Stimulated activated CD8-positive, alpha-beta memory T cell treated with anti-CD3 and anti-CD28 coated beads, Interleukin-7, amount 100 ng/mL, for 1 hour (primary cell): ENCODE data around the gene DDIAS.
"Not testable (repeated sequence)": the region's sequence is repeated elsewhere in the genome, so short reads cannot be mapped to it uniquely, and the experiment has no call there.

ENCODE experiments used
- DNase-seq, 2 donors: peaks; one replicate each; pipeline ENCODE4 v3.0.0-alpha.2; 2020; ENCODE audit warnings: low read depth in 2 of 2

Gene DDIAS, protein sequence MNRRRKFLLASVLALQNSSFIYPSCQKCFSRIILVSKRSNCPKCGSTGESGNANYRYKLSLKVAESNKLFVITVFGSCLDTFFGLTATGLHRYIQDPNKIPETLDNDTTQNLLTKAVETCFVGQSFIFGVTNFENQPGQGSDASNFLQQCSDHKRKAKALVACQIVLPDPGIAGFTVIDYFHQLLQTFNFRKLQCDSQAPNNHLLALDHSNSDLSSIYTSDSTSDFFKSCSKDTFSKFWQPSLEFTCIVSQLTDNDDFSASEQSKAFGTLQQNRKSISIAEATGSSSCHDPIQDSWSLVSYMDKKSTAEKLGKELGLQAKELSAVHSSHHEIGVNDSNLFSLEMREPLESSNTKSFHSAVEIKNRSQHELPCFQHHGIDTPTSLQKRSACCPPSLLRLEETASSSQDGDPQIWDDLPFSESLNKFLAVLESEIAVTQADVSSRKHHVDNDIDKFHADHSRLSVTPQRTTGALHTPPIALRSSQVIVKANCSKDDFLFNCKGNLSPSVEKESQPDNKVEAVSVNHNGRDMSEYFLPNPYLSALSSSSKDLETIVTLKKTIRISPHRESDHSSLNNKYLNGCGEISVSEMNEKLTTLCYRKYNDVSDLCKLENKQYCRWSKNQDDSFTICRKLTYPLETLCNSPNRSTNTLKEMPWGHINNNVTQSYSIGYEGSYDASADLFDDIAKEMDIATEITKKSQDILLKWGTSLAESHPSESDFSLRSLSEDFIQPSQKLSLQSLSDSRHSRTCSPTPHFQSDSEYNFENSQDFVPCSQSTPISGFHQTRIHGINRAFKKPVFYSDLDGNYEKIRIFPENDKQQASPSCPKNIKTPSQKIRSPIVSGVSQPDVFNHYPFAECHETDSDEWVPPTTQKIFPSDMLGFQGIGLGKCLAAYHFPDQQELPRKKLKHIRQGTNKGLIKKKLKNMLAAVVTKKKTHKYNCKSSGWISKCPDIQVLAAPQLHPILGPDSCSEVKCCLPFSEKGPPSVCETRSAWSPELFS

DNA sequence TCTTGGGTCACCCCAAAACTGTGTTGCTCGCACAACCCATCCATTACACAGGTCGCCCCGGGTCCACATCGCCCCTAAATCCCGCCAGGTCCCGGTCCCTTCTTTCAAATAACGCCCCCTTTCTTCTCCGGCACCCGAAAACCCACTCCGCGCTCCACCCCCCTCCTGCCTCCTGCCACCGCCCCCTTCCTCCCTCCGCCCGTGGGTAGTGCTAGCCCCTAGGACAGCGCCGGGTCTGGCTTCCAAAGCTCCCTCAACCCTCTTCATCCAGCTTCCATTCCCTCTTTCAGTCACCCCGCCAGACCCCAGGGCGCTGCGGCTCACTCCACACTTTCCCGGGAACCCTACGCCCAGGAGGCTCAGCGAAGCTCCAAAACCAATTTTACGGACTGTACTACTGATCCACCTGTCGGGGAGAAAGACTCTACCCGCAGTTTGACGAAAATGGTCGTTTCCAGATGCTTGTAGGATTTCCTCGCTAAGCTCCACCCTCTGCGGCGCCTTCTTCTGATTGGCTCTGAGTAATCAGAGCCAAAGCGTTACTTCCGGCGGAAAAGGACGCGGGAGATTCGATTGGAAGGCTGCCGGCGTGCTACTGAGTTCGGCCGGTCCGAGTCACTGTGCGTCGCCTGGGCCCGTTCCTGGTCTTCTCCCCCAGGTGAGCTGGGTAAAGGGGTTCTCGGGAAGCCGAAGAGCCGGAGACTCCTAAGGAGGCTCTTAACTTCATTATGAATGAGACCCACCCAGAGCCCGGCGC lies at the start of gene DDIAS:
DDIAS (plus strand) TSS at position 572 of the 757 bp plus-strand sequence. CDS start 13,003 bp downstream, outside the sequence.
- DNase-seq, result peak; percentile 81 to 87

DNA sequence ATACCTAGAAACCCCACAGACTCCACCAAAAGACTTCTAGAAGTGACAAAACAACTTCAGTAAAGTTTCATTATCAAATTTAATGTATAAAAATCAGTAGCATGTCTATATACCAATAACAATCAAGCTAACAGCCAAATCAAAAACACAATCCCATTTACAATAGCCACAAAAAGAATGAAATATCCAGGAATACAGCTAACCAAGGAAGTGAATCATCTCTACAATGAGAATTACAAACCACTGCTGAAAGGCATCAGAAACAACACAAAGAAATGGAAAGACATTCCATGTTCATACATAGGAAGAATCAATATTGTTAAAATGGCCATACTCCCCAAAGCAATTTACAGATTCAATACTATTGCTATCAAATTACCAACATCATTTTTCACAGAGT lies 47.3 kb upstream of the DDIAS start:
- DNase-seq, result no peak

DNA sequence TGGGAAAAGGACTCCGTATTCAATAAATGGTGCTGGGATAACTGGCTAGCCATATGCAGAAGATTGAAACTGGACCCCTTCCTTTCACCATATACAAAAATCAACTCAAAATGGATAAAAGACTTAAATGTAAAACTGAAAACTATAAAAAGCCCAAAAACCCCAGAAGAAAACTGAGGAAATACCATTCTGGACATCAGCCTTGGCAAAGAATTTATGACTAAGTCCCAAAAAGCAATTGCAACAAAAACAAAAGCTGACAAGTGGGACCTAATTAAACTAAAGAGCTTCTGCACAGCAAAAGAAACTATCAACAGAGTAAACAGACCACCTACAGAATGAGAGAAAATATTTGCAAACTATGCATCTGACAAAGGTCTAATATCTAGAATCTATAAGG lies 46.6 kb upstream of the DDIAS start:
- DNase-seq, result not testable (repeated sequence)

DNA sequence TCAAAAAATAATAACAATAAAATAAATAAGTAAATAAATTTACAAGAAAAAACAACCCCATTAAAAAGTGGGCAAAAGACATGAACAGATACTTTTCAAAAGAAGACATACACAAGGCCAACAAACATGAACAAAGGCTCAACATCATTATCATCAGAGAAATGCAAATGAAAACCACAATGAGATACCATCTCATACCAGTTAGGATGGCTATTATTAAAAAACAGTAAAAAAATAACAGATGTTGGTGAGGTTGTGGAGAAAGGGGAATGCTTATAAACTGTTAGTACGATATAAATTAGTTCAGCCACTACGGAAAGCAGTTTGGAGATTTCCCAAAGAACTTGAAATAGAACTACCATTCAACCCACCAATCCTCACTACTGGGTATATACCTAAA lies 45.9 kb upstream of the DDIAS start:
- DNase-seq, result no peak

DNA sequence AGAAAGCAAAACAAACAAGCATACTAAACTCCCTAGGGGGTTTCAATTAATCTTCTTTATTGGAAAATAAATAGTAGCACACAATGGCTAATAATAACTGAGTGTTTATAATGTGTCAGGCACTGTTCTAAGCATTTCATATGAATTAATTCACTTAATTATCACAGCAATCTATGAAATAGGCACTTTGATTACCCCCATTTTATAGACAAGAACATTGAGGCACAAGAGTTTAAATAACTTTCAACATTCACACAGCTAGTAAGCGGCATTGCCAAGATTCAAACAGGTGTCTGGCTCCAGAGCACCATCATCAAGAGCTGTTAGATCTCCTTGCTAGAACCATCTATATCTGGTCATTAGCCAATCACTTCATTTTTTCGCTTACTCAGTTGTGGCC lies 44.4 kb upstream of the DDIAS start:
- DNase-seq, result no peak

DNA sequence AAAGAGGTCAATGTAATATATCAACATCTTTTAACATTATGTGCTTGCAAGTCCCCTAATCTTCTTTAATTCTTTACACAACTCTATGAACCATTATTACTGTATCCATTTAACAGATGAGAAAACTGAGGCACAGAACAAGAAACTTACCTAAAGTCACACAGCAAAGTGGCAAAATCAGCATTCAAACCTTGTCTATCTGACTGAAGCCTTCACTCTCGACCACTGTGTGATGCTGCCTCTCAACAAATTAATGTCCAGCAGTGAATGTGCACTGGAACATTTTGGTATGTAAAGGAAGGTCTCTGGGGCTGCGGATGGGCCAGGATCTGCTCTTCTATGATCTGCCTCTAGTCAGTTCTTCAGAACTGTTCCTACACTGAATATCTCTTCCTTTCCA lies 43.4 kb upstream of the DDIAS start:
- no peak for DNase-seq

DNA sequence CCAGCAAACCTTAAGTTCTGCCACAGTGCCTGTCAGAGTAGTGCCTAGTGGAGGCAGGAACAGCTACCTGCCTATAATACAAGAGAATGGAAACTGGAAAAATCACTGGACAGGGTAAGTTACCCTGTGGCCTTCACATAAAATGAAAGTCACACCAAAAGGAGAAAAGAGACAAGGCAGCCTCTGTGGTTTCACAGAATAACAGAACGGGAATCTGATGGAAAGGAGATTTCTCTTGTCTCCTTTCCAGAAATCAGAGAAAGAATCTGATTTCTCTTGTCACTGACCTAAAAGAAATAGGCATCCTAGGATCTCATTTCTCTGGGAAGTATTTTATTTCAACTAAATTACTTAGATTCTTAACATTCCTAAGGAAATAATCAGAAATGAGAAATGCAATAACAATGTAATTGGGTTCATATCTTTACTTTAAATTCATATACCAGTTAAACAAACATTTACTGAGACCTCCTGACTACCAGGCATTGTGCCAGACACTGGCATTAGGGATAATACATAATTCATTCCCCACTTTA lies 42.9 kb upstream of the DDIAS start:
- DNase-seq, result no peak

DNA sequence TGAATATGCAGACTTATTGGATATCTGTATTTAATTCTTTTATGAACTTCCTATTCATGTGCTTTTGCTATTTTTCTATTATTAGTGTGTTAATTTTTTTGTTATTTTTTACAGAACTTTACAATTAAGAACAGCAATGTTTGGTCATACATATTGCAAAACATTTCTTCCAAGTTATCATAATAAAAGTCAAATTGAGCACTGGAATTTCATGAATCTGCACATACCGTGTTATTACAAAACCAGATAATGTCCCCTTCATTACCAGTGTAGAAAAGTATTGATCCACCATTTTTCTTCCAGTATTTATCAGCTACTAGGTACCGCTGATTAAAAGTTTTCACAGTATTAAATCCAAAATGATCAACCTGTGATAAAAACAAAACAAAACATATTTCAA lies 41.8 kb upstream of the DDIAS start:
- no peak for DNase-seq

DNA sequence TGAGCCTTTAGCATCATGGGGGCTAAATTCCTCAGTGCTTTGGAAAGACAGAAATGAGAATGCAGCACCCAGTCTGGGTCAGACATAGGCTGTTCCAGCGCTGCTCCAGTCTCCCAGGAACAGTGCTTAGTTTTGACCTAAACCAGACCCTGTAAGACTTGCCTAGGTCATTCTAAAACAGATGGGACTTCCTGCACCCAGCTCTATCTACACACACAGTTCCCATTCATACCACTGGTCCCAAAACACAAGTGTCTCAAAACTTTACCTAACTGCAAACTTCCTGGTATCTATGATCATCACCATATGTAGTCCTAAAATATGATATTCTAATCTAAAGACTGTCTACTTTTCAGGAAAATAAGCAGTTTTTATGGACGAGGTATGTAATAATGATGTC lies 39.2 kb upstream of the DDIAS start:
- DNase-seq, result no peak

DNA sequence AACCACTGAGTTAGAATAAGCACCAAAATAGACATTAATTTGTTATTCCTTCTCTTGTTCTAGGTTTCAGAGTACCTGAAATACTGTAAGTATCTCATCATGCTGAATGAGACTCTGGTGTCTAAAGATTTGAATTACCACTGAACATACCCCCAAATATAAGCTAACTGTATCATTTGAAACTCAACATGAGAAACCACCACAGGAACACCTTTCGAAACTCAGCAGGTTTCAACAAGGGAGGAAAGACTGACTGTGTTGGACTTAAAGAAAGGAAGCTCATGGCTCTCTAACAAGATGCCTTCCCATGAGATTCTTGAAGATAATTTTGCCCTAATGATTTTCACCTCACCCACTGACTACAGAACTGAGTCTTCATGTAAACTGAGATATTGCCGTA lies 38.3 kb upstream of the DDIAS start:
- no peak for DNase-seq

DNA sequence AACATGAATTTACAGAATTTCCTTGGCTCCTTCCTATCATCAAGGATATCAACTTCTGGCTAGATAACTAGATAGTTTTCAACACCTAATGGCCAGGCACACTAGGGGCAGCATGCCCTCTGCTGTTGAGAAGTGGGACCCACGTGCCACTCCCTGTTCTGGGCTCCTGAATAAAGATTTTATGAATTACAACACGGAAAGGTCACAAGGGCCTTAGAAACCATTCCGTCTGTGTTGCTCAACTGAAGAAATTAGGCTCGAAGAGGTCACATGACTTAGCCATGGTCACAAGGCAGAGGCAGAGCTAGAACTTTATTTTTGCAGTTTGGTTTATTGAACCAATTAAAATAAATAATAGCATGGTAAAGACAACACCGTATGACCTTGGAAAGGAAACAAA lies 37.3 kb upstream of the DDIAS start:
- DNase-seq, result no peak

DNA sequence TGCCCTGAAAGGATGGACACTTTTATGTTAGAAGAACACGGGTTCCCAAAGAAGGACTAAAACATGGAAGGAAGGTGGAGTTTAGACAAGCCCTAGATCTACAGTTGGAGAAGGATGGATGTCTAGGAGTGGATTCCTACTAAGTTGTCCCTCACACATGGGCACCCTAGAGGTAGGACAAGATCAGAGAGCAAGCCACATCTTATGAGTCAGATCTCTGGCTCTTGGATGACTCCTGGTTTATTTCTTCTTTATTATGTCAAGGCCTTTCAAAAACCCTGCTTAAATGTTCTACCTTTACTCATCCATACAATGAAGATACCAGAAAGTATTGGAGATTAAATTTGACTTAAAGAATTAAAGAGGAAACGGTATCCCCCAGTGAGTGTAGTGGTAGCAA lies 35.7 kb upstream of the DDIAS start:
- DNase-seq, result no peak

DNA sequence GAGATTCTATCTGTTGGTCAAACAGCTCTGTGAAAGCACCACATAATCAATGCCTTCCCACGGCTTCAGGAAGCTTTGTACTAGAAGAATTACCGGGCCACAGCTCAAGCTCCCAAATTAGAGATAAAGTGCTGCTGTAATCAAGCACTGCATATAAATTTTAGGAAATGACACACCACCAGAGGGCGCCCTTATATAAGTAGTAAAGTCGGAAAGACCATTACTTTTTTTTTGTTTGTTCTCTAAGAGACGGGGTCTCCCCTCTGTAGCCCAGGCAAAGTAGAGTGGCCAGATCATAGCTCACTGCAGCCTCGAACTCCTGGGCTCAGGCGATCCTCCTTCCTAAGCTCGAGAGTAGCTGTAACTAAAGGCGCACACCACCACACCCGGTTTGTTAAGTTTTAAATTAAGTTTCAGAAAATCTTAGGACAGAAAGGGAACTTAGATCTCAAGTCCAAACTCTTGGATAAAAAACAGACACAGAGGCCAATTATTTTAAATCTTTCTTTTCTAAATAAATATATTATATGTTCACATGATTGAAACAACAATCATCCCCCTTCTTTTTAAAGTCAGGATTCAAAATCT lies 33.9 kb upstream of the DDIAS start:
- DNase-seq, result peak; percentile 29 to 61

DNA sequence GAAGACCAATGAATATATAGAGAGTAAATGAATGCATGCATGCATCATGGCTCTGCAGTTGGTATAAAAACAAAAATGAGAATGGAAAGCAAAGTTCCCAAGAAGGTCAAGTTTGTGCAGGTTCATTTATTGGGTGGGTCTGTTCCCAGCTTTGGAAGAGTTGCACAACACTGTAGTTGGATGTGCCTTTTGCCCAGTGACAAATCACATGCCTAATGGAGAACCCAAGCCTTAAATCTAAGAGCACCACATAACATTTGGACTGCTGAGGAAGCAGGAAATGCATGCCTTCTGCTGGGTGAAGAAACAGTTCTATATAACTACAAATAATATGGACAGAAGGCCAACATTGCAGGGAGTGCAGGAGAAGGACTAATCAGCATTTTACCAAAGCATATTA lies 31.9 kb upstream of the DDIAS start:
- no peak for DNase-seq

DNA sequence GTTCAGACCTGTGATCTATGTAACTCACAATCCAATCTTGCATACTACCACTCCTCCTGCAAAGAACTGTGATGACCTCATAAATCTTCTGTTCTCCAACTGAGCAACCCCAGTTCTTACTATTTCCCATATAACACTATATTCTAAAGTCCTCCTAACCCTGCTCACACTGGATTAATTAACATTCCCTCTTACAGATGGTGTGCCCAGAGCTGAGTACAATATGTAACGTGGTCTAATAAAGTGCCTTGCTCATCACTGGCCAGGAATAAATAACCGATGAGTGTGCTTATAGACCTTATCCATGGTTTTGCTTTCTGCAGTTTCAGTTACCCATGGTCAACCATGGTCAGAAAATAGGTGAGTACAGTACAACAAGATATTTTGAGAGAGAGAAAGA lies 29.9 kb upstream of the DDIAS start:
- no peak for DNase-seq

DNA sequence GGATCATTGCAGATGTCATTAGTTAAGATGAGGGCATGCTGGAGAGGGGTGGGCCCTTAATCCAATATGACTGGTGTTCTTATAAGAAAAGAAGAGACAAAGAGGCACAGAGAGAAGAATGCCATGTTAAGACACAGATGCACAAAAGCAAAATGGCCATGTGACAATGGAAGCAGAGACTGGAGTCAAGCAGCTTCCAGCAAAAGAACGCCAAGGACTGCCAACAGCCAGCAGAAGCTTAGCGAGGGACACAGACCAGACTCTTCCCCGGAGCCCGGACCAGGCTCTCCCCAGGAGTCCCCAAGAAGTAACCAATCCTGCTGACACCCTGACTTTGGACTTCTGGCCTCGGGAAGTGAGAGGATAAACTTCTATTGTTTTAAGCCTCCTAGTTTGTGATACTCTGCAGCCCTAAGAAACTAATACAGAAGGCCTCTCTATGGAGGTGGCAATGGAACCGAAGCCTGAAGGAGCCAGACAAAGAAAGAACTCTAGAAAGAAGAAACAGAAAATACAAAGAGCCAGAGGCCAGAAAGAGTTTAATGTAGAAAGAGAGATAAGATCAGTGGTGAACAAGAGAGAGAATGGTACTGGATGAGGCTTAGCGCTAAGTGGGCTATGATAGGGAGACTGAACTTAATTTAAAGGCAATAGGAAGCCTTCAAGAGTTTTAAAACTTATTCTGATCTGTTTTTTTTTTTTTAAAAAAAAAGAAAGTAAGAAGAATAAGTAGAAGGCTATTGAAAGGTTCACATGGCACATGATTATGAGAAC lies 29.0 kb upstream of the DDIAS start:
- no peak for DNase-seq

DNA sequence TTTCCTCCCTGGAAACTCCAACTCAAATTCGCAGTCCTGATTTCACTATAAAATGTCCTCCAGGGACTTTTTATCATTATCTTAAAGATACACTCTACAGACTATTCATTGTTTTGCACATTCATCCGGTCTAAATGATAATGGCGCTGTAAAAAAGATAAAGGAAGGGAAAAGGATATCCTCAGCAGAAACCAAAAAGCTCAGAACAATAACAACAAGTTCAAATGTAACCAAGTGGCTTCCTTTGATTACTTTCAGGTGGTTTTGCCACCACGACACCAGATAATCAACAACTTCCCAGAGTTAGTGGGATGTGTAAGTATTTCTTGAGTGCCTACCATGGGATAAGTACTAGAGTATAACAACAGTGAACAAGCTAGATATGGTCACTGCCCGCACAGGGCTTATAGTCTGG lies 27.6 kb upstream of the DDIAS start:
- DNase-seq, result no peak

DNA sequence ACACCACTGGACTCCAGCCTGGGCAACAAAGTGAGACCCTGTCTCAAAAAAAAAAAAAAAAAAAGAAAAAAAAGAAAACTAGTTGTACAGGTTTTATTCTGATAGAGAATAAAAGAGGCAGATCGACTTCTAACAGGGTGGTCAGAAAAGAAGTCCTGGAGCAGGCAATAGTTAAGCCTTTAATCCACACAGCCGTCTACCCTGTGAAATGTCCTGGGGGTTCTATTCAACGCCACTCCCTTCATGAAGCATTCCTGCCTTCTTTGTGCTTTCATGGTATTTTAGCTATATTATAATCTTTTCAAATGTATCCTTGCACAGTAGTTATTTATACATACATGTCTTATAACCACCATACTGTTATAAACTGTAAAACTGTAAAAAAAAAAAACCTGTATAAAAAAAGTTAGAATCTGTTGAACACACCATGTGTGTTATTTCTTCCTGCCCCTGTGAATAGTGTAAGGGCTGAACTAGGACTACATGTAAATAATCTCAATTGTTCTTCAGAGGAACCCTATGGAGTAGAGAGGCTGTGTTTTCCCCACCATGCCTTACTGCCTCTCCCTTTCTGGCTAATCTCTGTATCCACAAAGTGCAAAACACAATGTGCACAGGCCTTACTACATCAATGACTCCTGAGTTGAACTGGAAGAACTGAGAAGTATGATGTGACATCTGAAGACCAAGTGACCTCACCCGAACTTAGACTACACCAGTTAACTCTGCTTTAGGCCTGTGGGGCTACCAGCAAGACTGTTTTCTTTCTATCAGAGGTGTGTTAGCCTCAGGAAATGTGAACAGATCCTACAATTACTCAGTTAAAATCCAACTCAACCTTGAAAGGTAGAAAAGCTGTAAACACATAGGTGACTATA lies 26.7 kb upstream of the DDIAS start:
- DNase-seq, result no peak

DNA sequence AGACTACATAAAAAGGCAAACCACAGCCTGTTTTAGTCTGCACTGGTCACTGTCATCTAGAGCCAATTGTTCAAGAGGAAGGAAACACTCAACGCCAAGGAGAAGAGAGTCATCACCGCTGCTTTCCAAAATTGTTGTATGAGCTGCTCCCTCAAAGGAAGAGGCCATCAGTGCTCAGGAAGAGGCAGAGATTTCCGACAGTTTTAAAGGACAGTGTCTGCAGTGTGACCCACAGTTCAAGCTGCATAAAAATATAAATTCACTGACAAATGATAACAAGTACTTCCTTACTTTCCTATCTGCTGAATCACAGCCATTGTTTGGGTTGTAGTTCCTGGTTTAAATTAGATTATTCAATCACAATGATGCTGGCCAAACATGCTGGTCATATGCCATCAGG lies 17.7 kb upstream of the DDIAS start:
- no peak for DNase-seq
